LNCAP (cell line): ENCODE data around the gene CKS1B.

Source experiments
- CTCF ChIP-seq: fragments of 450-650 bp; IDR thresholded peaks from 2 replicates; pipeline ENCODE4 v1.5.1; 2017; ENCODE audit warnings: mild to moderate bottlenecking

The CKS1B gene

GRCh38 chr1:155006601-155007101, 32.2 kb downstream of the CKS1B start:
- no peak for TF ChIP-seq CTCF

- no peak for TF ChIP-seq CTCF
Observed at GRCh38 chr1:155007251-155007828, 32.9 kb downstream of the CKS1B start.

- TF ChIP-seq CTCF = no peak
Observed at GRCh38 chr1:155008015-155008941, 33.8 kb downstream of the CKS1B start.

- no peak for TF ChIP-seq CTCF
Observed at GRCh38 chr1:155009221-155009711, 34.8 kb downstream of the CKS1B start.

GRCh38 chr1:155009742-155010141, 35.3 kb downstream of the CKS1B start:
- TF ChIP-seq CTCF = no peak

GRCh38 chr1:155010211-155010918, 35.9 kb downstream of the CKS1B start:
- TF ChIP-seq CTCF = no peak

- no peak for TF ChIP-seq CTCF
Observed at GRCh38 chr1:155011004-155011416, 36.5 kb downstream of the CKS1B start.
